Adrenal gland (tissue), 12 donors: ENCODE measurements around the gene ARL15. TPM values are rescaled to one million over a fixed set of nuclear protein-coding genes. Genes with fewer than 3 reads are reported as not detected.

ENCODE experiments used
- DNase-seq, 7 donors: peaks; one replicate each; pipeline ENCODE4 v3.0.0-alpha.2; 2019 to 2020
- H3K27ac ChIP-seq, 5 donors: fragments of 200-600 bp; sonication (generic) in 4 of 5; 1 replicate in 3 of 5; 2 replicates in 2 of 5; pipeline versions ENCODE4 v1.5.1 to v1.8.0; 2016 to 2020; ENCODE audit warnings: mild to moderate bottlenecking in 1 of 5
- H3K27me3 ChIP-seq: fragments of 200-600 bp; 2 replicates; pipeline ENCODE4 v1.8.0; 2021
- H3K36me3 ChIP-seq, 2 donors: fragments of 200-600 bp; replicated peaks in 1 of 2; 1 replicate in 1 of 2; 2 replicates in 1 of 2; pipeline versions ENCODE4 v1.5.1 to v1.8.0; 2018 to 2022
- H3K4me1 ChIP-seq, 2 donors: fragments of 200-600 bp; replicated peaks in 1 of 2; 1 replicate in 1 of 2; 2 replicates in 1 of 2; pipeline versions ENCODE4 v1.5.1 to v1.8.0; 2018 to 2021
- H3K4me3 ChIP-seq, 4 donors: fragments of 200-600 bp; sonication (generic) in 3 of 4; one replicate each; pipeline ENCODE4 v1.5.1; 2016 to 2018
- H3K9me3 ChIP-seq, 3 donors: fragments of 200-600 bp; sonication (generic) in 1 of 3; replicated peaks in 1 of 3; 1 replicate in 2 of 3; 2 replicates in 1 of 3; pipeline versions ENCODE4 v1.5.1 to v1.8.0; 2016 to 2021
- CTCF ChIP-seq, 6 experiments: fragments of 450-650 bp in 4 of 6; fragments of 200-600 bp in 2 of 6; sonication (generic) in 1 of 6; IDR thresholded peaks; 1 replicate in 5 of 6; 2 replicates in 1 of 6; pipeline versions ENCODE4 v1.5.1 to v1.8.0; 2016 to 2021; ENCODE audit warnings: antibody characterized with exemption in 6 of 6, mild to moderate bottlenecking in 2 of 6, moderate library complexity in 1 of 6
- POLR2A ChIP-seq, 2 donors: fragments of 450-650 bp; IDR thresholded peaks; one replicate each; pipeline ENCODE4 v1.6.1; 2017; ENCODE audit warnings: antibody characterized with exemption in 2 of 2, mild to moderate bottlenecking in 2 of 2, moderate library complexity in 1 of 2
- WGBS, 4 donors: extraction: QIAGEN DNeasy Blood & Tissue Kit in 2 of 4; methylation state at CpG; one replicate each; pipeline versions ENCODE4 v1.1.5 to v1.1.7; 2013 to 2017; 5-methylcytosine and 5-hydroxymethylcytosine counted together
- intact Hi-C, 2 donors: fragments of 100-400 bp; cut with DNase I; formaldehyde crosslinking; loops; one replicate each; pipeline versions ENCODE4 v1.14.1 to v1.15.0; 2022 to 2023
- polyA plus RNA-seq, 3 donors: library from polyadenylated mRNA; stranded (reverse); fragments of 200-250 nt in 2 of 3; fragments of 350-450 nt in 1 of 3; fragmentation: Illumina TruSeq in 1 of 3; extraction: RNeasy Lipid Tissue Mini Kit (QIAGEN cat#74804) in 1 of 3; gene quantifications; one replicate each; pipeline ENCODE4 v1.2.3, GENCODE V29; 2013 to 2014
- total RNA-seq, 9 donors: library from RNA; depleted of rRNA in 4 of 9; stranded (reverse); fragments of >200 nt in 4 of 9; fragments of 120-200 nt in 1 of 9; fragmentation: NEBNext Ultra II Directional in 1 of 9; extraction: Animal tissue kit (Norgen Biotek cat#: 25700) in 1 of 9; gene quantifications; one replicate each; pipeline versions ENCODE4 v1.1.0 to v1.2.4, GENCODE V29; 2013 to 2023
- donor health status: healthy with polysubstance abuse.
- donor health status: Bipolar disorder and iron deficiency.
- donor health status: DM: yes; HTN: yes; CAD: no.
- donor health status: DM: no; HTN: no; CAD: no.
- donor health status: DM: no; HTN: no; CAD: no.
- donor health status: DM: yes; HTN: yes; CAD: no.

The ARL15 gene
- total and polyA plus RNA-seq, 12 donors = 12.1 to 85.6 (median 38.9) TPM

DNA sequence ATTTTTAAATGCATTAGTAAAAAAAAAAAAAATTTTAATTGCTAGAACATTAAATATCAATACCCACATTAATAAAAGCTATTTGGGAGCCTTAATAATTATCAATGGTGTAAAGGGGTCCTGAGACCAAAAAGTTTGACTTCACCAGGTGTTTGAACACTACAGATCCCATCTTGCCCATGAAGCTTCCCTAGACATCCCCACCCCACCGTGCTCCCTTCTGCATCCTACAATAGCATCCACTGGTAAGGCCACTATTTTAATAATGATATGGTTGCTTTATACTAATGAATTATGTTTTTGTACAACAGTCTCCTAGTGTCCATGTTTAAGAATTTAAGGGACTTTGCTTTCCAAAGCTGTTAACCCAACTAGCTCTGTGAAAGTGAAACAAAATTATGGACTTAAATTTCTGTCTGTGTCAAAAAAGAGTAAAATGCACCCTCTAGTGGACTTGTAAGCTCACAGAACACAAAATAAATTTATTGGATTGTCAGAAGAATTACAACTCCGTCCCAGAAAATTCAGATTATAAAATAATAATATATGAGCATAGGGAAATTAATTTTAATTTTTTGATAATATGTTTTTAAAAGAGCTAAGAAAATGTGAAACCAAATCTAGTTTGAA, 76.0 kb downstream of the ARL15 start:
- Histone ChIP-seq H3K4me1 (peaks cover 4 to 12% of the 10 kb centered on the region in 2 donors), H3K27me3 (no peaks in the 10 kb centered on the region), H3K4me3 (peak overlapping the region in 1 of 4 donors; percentile 18), H3K9me3 (no peaks in the 10 kb centered on the region), H3K36me3 (no peaks in the 10 kb centered on the region), H3K27ac (no peak overlapping the region)
- intact Hi-C loops = no loop called here
- WGBS, 4 donors = 43 to 54% (median 52%) methylated on average over 2 of the region's 2 CpGs
- no peak for DNase-seq
- peak; percentile 41 to 65 (median 56) for TF ChIP-seq CTCF (IDR thresholded peaks at IDR 0.05)
- TF ChIP-seq POLR2A (IDR thresholded peaks at IDR 0.05) = no peak

GRCh38 chr5:54230936-54231685, 79.3 kb downstream of the ARL15 start:
- intact Hi-C loops = no loop called here
- no peaks in the 10 kb centered on the region for H3K9me3 ChIP-seq
- H3K4me3 ChIP-seq = no peak overlapping the region
- H3K4me1 ChIP-seq = peaks cover 0 to 14% of the 10 kb centered on the region in 2 donors
- 78 to 88% (median 84%) methylated on average over 3 of the region's 3 CpGs for WGBS, 4 donors
- no peak overlapping the region for H3K27ac ChIP-seq
- DNase-seq = no peak
- no peaks in the 10 kb centered on the region for H3K27me3 ChIP-seq
- no peaks in the 10 kb centered on the region for H3K36me3 ChIP-seq
- TF ChIP-seq POLR2A (IDR thresholded peaks at IDR 0.05) (no peak), CTCF (IDR thresholded peaks at IDR 0.05) (no peak)

DNA sequence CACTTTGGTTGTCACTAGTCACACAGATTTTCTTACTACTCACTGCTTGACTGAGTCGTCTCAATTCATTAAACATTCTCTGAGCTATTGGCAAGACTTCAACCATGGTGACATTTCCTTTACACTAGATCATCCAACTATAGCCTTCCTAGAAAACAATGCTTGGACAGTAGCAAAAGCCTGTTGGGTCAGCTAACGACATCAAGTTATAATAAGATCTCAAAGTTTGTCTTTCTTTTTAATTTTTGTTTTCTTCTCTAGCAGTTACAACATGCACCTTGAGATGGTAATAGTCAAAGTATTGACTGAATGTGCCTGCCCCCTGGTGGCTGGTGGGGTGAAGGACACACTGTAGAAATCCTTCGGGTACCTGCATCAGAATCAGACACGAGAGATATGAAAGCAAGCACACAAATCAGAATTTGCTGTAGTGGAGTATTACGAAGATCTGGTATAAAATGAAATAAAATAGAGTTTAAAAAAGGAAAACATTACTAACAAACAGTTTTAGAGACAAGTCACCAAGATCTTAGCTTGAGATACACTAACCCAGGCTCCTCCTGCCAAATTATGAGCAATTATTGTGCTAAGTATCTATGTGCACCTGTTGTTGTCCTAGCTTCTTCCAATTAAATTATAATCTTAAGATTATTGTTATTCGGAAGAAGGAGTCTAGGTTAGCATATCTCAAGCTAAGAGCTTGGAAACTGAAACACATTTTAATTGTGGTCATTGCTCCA, 81.2 kb downstream of the ARL15 start:
- Histone ChIP-seq H3K27ac (no peak overlapping the region), H3K36me3 (no peaks in the 10 kb centered on the region), H3K9me3 (no peaks in the 10 kb centered on the region), H3K4me1 (peaks cover 0 to 5% of the 10 kb centered on the region in 2 donors), H3K27me3 (no peaks in the 10 kb centered on the region), H3K4me3 (no peak overlapping the region)
- TF ChIP-seq CTCF (IDR thresholded peaks at IDR 0.05) (peak; percentile 80 to 95 (median 86)), POLR2A (IDR thresholded peaks at IDR 0.05) (no peak)
- peak; percentile 59 to 93 (median 79) for DNase-seq
- WGBS, 4 donors = 19 to 24% (median 20%) methylated on average over 6 of the region's 6 CpGs
- intact Hi-C loops = loop anchor here in 1 of 2 donors (5.0 kb wide), 1 partner anchor 747 kb away; the partner anchor contains the start of gene FST

DNA sequence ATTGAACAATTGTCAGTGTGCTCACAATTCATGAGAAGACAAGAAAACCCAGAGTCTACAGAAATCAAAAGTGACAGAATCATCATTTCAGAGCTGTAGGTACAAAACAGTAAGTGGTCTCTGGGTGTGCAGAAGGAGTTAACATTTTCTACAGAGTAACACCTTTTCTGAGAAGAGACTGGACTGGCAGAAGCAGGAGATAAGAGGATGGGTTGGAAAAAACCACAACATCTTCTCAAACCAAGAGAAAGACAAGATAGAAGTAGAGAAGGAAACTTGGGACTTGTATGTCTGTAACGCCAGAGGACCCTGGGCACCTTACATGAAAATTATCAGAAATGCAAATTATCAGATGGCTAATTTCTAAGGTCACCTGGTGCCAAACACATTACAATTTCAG, 82.6 kb downstream of the ARL15 start:
- Histone ChIP-seq H3K4me1 (peaks cover 0 to 3% of the 10 kb centered on the region in 2 donors), H3K9me3 (no peaks in the 10 kb centered on the region), H3K27me3 (no peaks in the 10 kb centered on the region), H3K4me3 (no peak overlapping the region), H3K36me3 (no peaks in the 10 kb centered on the region), H3K27ac (no peak overlapping the region)
- no peak for DNase-seq
- intact Hi-C loops = loop anchor here in 1 of 2 donors (5.0 kb wide), 1 partner anchor 745 kb away; the partner anchor contains the start of gene FST
- TF ChIP-seq CTCF (IDR thresholded peaks at IDR 0.05) = no peak
- 83 to 100% (median 96%) methylated on average over 1 of the region's 1 CpG for WGBS, 4 donors
